GM21360 (cell line): Measurements from ENCODE around the gene LRRC18.

ENCODE experiments used
- ATAC-seq: cut with Tn5 transposase; IDR thresholded peaks from one replicate; pipeline ENCODE4 v1.9.1; 2021; ENCODE audit warnings: mild to moderate bottlenecking, moderate library complexity; ENCODE audit not compliant: unreplicated experiment

The LRRC18 gene

DNA sequence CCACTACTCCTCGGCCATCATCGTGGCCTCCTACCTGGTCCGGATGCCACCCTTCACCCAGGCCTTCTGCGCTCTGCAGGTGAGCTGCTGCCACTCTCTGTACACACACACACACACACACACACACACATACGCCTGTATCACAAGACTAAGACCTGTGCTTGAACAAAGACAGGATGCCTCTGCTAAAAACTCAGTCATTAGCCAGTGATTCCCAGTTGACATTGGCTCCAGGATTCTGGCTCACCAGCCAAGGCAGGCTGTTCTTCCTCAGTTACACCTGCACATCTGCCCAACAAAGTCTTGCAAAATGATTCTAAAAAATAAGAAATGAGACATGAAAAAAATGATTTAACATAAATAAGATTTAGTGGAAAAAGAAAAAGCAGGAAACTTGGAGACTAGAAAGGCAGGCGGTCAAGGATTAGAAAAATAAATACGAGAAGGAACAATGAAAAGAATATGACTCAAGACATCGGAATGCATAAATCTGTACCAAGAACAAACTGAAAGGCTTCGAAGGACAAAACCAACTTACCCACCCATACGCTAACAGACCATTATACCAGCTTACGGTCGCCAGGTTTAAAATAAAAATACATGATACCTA, 7.4 kb upstream of the LRRC18 start:
- ATAC-seq = no peak

DNA sequence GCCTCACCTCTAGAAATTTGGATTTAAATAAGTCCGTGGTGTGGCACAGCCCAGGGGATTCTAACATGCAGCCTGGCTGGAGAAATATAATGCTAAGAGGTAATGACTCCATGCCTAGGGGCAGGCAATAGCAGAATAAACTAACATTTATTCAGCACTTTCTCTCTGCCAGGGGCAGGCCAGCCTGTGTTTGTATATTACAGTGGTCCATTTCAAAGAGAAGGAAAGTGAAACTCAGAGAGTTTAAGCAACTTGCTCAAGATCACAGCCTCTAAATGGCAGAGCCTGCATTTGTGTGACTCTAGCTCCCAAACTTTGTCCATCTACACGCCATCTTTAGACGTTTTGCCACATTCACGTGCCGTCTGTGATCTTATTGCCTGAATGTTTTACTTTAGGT, 6.7 kb upstream of the LRRC18 start:
- no peak for ATAC-seq

DNA sequence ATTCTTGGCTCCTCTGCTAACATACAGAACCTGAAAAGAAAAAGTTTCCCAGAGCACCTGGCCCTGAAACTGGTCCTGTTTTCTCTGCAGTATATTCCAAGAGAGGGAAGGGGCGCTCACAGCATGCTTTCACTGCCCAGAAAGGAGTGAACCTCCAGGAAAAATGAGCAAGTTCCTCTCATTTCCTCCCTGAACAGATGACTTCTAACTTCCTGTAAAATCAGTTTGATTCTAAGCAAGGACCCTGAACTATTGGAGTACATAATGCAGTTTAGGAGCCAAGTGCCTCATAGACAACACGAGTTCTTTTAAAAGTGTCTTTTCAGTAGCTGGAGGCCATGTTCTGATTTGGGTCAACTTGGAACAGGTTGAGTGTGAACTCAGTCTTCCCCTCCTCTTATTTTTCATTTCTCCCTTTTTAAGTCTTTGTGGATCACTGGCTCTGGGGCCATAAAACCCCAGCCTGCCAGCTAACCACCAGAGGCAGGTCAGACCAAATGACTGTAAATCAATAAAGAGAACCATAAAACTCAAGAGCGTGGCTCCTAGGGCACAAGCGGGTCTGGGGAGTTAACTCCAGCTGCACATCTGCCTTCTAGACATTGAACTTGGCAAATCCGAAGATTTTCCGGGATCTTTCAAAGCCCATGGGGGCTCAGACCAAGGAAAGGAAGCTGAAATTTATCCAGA, 5.9 kb upstream of the LRRC18 start:
- ATAC-seq = no peak

- no peak for ATAC-seq
Measured at GRCh38 chr10:48944171-48944570, 4.5 kb upstream of the LRRC18 start.

DNA sequence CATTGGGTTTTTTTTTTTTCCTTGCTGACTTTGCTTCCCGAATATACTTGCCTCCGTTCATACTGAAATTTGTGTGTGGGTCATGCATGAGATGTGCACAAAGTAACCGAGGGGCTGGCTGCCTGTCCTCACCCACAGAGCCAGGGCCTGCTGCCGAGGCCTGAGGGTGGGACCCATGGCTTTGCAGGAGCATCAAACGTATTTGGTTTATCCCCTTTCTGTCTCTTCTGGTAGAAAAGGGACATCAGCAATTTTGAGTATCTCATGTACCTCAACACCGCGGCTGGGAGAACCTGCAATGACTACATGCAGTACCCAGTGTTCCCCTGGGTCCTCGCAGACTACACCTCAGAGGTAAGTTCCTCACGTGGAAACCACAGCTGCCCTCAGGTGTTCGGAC, 3.5 kb upstream of the LRRC18 start:
- no peak for ATAC-seq

GRCh38 chr10:48941427-48942075, 1.9 kb upstream of the LRRC18 start:
- ATAC-seq = no peak

DNA sequence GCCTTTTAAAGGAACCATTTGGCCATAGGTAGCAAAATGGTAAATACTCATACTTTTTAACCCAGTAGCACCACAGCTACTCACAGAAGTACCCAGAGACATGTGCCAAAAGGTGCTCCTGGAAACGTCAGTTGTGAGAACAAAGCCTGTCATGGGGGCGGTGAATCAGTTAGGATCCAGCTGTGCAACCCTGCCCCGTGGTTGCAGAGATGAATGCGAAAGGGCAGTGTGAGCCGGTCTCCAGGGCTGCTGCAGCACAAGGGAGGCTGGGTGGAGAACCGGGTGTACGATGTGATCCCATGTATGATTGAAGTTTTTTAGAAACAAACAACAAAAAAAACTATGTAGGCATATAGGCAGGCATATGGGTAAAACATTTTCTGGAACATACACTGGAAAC, 1.3 kb upstream of the LRRC18 start:
- ATAC-seq = no peak

- ATAC-seq = no peak
Measured at GRCh38 chr10:48940372-48940771, 732 bp upstream of the LRRC18 start.

GRCh38 chr10:48938990-48939536, 577 bp downstream of the LRRC18 start:
- no peak for ATAC-seq

DNA sequence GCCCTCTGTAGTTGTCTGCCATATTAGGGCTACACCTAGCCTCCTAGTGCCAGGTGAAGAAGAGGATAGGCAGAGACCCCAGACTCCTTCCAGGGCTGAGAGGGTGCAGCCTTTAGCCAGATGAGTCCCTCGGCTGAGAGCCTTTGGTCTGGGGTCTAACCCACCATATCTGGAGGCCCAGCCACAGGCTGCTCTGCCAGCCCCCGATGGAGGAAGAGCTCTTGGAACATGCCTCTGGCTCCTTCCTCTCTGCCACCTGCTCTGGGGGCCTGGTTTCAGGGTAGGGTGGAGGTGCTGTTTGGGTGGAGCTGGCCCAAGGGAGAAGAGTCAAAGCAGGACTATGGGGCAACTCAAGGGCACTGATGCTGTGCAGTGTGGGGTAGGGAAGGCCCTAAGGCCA, 1.4 kb downstream of the LRRC18 start:
- no peak for ATAC-seq

- no peak for ATAC-seq
Measured at GRCh38 chr10:48937796-48938195, 1.8 kb downstream of the LRRC18 start.

- no peak for ATAC-seq
Measured at GRCh38 chr10:48935577-48935976, 4.1 kb downstream of the LRRC18 start.

DNA sequence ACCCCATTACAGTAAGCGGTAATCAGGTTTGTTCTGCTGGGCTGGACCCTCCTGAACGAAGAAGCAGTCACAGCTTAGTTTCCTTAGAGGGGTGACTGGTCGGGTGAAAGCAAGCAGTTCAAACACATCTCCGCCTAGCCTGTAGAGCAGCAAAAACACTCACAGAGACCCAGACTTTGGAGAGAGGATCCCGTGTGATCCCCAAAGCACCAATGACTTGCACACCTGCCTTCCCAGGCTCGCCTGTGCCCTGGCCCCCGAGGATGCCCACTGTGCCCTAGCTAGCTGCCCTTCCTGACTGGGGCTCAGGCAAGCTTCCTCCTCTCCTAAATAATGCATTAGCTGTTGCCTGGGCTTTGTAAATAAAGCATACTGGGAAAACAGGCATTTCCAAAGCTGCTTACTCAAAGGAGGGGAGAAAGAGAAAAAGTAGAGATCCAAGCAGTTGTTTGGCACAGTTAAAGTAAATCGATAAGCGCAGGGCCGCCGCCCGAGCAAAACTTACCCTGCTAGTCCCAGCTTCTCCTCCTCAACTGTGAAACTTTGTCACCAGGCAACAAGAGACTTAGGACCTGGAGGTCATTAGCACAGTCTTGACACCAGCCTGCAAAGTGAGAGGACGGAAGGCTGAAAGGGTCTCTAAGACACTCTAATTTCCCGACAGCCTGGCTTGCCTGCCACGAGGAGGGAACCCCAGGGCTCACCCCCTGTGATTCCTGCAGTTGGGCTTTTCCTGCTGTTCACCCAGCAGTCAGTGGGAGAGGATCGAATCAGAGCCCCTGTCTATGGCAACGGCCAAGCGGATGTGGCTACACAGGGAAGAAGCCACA, 4.8 kb downstream of the LRRC18 start:
- ATAC-seq = no peak

GRCh38 chr10:48932831-48933664, 6.6 kb downstream of the LRRC18 start:
- no peak for ATAC-seq

- ATAC-seq = no peak
Measured at GRCh38 chr10:48931188-48931587, 8.5 kb downstream of the LRRC18 start.

GRCh38 chr10:48929413-48929990, 10.1 kb downstream of the LRRC18 start:
- no peak for ATAC-seq

GRCh38 chr10:48926764-48927540, 12.7 kb downstream of the LRRC18 start:
- ATAC-seq = no peak

GRCh38 chr10:48926255-48926654, 13.4 kb downstream of the LRRC18 start:
- ATAC-seq = no peak

GRCh38 chr10:48924988-48925387, 14.7 kb downstream of the LRRC18 start:
- ATAC-seq = no peak
